Uterus (tissue), 4 donors: Measurements from ENCODE around the gene PLEKHD1. TPM values are rescaled to one million over a fixed set of nuclear protein-coding genes. Genes with fewer than 3 reads are reported as not detected.
"Not testable (repeated sequence)": the region's sequence is repeated elsewhere in the genome, so short reads cannot be mapped to it uniquely, and the experiment has no call there.

Experiments used
- DNase-seq, 2 donors: peaks; one replicate each; pipeline ENCODE4 v3.0.0-alpha.2; 2019 to 2020
- H3K27ac ChIP-seq, 2 donors: fragments of 200-600 bp; sonication (generic); 1 replicate in 1 of 2; 2 replicates in 1 of 2; pipeline ENCODE4 v1.5.1; 2016 to 2018
- H3K27me3 ChIP-seq, 2 donors: fragments of 200-600 bp; sonication (generic); one replicate each; pipeline ENCODE4 v1.5.1; 2018 to 2019; ENCODE audit warnings: control low read depth in 1 of 2
- H3K36me3 ChIP-seq, 2 donors: fragments of 200-600 bp; sonication (generic); one replicate each; pipeline ENCODE4 v1.5.1; 2019; ENCODE audit warnings: control low read depth in 1 of 2
- H3K4me1 ChIP-seq, 2 donors: fragments of 200-600 bp; sonication (generic); one replicate each; pipeline ENCODE4 v1.5.1; 2018 to 2019; ENCODE audit warnings: control low read depth in 1 of 2
- H3K4me3 ChIP-seq, 2 donors: fragments of 200-600 bp; sonication (generic); 1 replicate in 1 of 2; 2 replicates in 1 of 2; pipeline ENCODE4 v1.5.1; 2018 to 2019; ENCODE audit warnings: mild to moderate bottlenecking in 1 of 2
- H3K9me3 ChIP-seq, 2 donors: fragments of 200-600 bp; sonication (generic); one replicate each; pipeline ENCODE4 v1.5.1; 2019; ENCODE audit warnings: control low read depth in 1 of 2
- POLR2A ChIP-seq, 2 donors: fragments of 450-650 bp; IDR thresholded peaks; one replicate each; pipeline ENCODE4 v1.6.1; 2016; ENCODE audit warnings: antibody characterized with exemption in 2 of 2, mild to moderate bottlenecking in 1 of 2, moderate library complexity in 1 of 2
- intact Hi-C: fragments of 100-400 bp; cut with DNase I; formaldehyde crosslinking; loops from one replicate; pipeline ENCODE4 v1.15.1; 2023; ENCODE audit warnings: low total_unique reads
- total RNA-seq, 4 donors: library from RNA; depleted of rRNA in 3 of 4; stranded (reverse); fragments of >200 nt in 3 of 4; gene quantifications; one replicate each; pipeline versions ENCODE4 v1.1.0 to v1.2.4, GENCODE V29; 2014 to 2023
- TF ChIP-seq, protein P1 (sequence below), 4 experiments: fragments of 200-600 bp in 2 of 4; fragments of 450-650 bp in 2 of 4; sonication (generic) in 2 of 4; IDR thresholded peaks; one replicate each; pipeline ENCODE4 v1.5.1; 2016 to 2019; ENCODE audit warnings: antibody characterized with exemption in 4 of 4, mild to moderate bottlenecking in 2 of 4, moderate library complexity in 1 of 4
- donor health status: DM: yes; HTN: yes; CAD: no.

The PLEKHD1 gene
- total RNA-seq, 4 donors from 2014 or later: 0.24 to 0.76 TPM; not detected in 2

DNA sequence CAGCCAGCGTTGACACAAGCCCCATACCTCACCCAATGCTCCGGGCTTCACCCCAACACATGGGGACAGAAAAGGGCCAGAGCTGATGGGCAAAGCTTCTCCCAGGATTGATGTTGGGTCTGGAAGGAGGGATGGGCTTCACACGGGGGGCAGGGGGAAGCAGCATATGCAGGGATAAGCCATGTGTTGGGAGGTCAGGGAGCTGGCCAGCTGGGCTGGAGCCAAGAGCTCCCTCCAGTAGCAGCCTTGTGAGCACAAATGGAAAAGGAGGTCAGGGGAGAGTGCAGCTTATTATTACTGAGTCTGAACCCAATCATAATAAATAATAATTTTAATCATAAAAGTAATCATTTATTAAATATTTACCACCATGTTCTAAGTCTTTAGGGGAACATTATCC is 9.3 kb downstream of the PLEKHD1 start:
- H3K9me3 ChIP-seq: no peaks in the 10 kb centered on the region
- no peak for DNase-seq
- H3K4me3 ChIP-seq: no peak overlapping the region
- TF ChIP-seq, protein P1, sequence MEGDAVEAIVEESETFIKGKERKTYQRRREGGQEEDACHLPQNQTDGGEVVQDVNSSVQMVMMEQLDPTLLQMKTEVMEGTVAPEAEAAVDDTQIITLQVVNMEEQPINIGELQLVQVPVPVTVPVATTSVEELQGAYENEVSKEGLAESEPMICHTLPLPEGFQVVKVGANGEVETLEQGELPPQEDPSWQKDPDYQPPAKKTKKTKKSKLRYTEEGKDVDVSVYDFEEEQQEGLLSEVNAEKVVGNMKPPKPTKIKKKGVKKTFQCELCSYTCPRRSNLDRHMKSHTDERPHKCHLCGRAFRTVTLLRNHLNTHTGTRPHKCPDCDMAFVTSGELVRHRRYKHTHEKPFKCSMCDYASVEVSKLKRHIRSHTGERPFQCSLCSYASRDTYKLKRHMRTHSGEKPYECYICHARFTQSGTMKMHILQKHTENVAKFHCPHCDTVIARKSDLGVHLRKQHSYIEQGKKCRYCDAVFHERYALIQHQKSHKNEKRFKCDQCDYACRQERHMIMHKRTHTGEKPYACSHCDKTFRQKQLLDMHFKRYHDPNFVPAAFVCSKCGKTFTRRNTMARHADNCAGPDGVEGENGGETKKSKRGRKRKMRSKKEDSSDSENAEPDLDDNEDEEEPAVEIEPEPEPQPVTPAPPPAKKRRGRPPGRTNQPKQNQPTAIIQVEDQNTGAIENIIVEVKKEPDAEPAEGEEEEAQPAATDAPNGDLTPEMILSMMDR (IDR thresholded peaks at IDR 0.05): no peak
- no peak for TF ChIP-seq POLR2A (IDR thresholded peaks at IDR 0.05)
- H3K27me3 ChIP-seq: no peaks in the 10 kb centered on the region
- H3K4me1 ChIP-seq: no peaks in the 10 kb centered on the region
- intact Hi-C loops: no loop called here
- H3K36me3 ChIP-seq: no peaks in the 10 kb centered on the region
- no peak overlapping the region for H3K27ac ChIP-seq

DNA sequence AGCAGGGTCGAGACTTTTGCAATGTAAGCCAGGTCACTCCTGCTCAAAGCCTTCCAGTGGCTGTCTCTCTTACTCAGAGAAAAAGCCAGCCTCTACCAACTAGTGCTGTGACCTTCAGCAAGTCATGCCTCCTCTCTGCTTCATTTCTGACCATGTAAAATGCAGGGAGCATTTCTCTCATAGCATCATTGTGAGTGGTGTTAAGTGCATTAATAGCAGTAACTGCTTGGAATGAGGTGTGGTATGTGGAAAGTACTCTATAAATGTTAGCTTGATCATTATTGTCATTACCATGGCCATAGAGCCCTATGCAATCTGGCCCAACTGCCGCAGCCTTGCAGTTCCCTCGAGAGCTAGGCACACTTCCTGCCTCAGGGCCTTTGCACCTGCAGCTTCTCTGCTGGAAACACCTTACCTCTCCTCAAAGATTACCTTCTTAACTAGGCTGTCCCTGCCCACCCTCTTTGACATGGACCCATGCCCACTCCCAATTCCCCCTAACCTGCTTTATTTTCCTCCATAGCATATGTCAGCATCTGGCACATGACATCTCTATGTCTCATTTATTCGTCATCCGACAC is 10.9 kb downstream of the PLEKHD1 start:
- intact Hi-C loops: no loop called here
- no peak overlapping the region for H3K4me3 ChIP-seq
- H3K27me3 ChIP-seq: no peaks in the 10 kb centered on the region
- H3K9me3 ChIP-seq: no peaks in the 10 kb centered on the region
- H3K27ac ChIP-seq: no peak overlapping the region
- no peaks in the 10 kb centered on the region for H3K4me1 ChIP-seq
- H3K36me3 ChIP-seq: no peaks in the 10 kb centered on the region
- DNase-seq: no peak
- TF ChIP-seq, protein P1 (IDR thresholded peaks at IDR 0.05): no peak
- TF ChIP-seq POLR2A (IDR thresholded peaks at IDR 0.05): no peak

DNA sequence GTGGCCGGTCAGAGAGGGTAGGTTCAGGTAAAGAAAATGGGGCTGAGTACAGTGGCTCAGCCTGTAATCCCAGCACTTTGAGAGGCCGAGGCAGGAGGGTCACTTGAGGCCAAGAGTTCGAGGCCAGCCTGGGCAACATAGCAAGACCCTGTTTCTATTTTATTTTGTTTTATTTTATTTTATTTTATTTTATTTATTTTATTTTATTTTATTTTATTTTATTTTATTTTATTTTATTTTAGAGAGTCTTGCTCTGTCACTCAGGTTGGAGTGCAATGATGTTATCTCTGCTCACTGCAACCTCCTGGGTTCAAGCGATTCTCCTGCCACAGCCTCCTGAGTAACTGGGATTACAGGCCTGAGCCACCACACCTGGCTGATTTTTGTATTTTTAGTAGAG is 13.3 kb downstream of the PLEKHD1 start:
- intact Hi-C loops, H3K36me3 ChIP-seq, H3K9me3 ChIP-seq, DNase-seq, H3K4me3 ChIP-seq, H3K27ac ChIP-seq, H3K4me1 ChIP-seq, H3K27me3 ChIP-seq: not testable (repeated sequence)

DNA sequence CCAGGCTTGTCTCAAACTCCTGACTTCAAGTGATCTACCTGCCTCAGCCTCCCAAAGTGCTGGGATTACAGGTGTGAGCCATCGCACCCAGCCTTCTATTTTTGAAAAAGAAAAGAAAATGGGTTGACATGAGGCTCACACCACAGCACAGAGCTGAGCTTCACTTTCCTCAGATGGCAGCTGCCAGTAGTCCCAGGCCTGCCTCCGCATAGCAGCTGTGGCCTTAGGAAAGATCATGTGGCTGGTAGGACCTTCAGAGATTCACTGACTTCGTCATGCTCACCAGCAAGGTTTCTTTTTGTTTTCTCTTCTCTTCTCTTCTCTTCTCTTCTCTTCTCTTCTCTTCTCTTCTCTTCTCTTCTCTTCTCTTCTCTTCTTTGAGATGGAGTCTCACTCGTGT is 13.8 kb downstream of the PLEKHD1 start:
- H3K27me3 ChIP-seq, H3K4me3 ChIP-seq, intact Hi-C loops, H3K36me3 ChIP-seq, DNase-seq, H3K9me3 ChIP-seq, H3K4me1 ChIP-seq, H3K27ac ChIP-seq: not testable (repeated sequence)

DNA sequence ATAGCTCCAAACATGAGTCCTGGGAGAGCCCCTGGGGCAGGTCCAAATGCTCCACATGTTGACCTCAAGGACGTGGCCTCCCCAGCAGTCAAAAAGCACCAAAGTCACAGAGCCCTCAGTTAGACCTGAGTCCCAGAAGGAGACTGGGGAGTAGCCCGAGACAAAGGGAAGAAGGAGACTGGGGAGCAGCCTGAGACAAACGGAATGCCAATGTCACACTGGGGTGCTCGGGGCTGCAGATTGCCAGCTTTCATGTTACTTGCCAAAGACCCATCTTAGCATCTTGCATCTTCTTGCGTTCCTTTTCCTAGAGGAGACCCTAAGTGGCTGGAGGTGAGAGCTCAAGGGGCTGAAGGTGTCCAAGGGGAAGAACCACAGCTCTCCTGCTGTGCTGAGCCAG is 14.9 kb downstream of the PLEKHD1 start:
- H3K4me3 ChIP-seq: no peak overlapping the region
- H3K27me3 ChIP-seq: no peaks in the 10 kb centered on the region
- no peak overlapping the region for H3K27ac ChIP-seq
- intact Hi-C loops: no loop called here
- H3K9me3 ChIP-seq: no peaks in the 10 kb centered on the region
- H3K4me1 ChIP-seq: no peaks in the 10 kb centered on the region
- TF ChIP-seq, protein P1 (IDR thresholded peaks at IDR 0.05): no peak
- TF ChIP-seq POLR2A (IDR thresholded peaks at IDR 0.05): no peak
- no peak for DNase-seq
- no peaks in the 10 kb centered on the region for H3K36me3 ChIP-seq

DNA sequence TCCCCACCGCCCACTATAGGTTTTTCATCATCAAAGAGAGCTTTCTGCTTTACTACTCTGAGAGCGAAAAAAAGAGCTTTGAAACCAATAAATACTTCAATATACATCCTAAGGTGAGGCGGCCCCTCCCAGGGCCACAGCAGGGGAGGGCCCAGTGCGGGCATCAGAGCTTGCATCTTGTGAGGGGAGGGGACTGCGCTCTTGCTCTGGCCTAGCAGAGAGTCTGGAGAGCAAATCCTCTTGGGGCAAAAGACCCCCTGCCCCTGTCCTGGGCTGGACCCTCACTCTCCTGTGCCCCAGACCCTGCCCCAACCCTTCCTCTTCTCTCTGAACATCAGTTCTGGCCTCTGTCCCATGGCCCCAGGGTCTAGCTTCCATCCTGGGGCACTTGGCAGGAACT is 15.6 kb downstream of the PLEKHD1 start:
- no peak overlapping the region for H3K4me3 ChIP-seq
- H3K4me1 ChIP-seq: no peaks in the 10 kb centered on the region
- H3K27ac ChIP-seq: no peak overlapping the region
- no peaks in the 10 kb centered on the region for H3K9me3 ChIP-seq
- no peak for TF ChIP-seq POLR2A (IDR thresholded peaks at IDR 0.05)
- TF ChIP-seq, protein P1 (IDR thresholded peaks at IDR 0.05): no peak
- H3K36me3 ChIP-seq: no peaks in the 10 kb centered on the region
- DNase-seq: no peak
- intact Hi-C loops: no loop called here
- H3K27me3 ChIP-seq: no peaks in the 10 kb centered on the region
